ENCODE measurements around the gene GYS2.
"Not testable (repeated sequence)": the region's sequence is repeated elsewhere in the genome, so short reads cannot be mapped to it uniquely, and the experiment has no call there.

The GYS2 gene

DNA sequence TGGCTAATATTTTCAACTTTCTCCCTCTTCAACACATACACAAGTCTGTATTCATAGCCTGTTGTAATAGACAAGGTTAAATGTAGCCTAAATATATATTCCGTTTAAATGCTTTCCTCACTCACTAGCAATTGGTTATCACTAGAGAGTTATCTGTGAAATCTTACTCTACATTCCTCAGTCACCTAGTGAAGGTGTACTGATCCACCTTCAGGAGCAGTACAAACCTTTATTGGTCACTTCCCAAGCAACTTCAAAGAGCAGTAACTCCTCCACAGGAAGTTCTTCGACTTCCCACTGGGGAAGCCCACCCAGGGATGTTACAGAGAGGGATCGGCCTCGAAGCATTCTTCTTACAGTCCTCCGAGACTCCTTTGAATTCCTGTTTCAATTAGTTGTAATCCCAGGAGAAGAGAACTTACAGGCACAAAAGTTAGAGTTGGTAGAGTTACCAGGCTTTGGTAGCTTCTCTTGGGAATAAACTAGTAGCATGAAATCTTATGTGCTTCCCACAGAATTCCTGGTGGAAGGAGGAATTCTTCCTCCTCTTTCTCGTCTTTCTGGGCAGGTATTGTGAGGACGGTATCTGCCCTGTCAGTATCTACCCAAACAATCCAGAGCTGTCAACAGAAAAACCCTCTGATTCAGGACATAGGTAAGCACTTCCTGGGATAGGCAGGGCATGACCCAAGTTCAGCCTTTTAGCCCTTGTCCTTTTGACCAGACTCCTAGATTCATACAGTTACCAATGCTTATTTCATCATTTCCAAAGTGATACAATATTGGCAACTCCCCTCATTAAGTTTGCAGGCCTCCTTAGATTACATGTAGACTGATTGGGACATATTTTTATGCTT is at the start of gene GYS2:
GYS2 (minus strand) TSS at position 603 of the 857 bp plus-strand sequence; CDS start at position 348, 255 bp downstream.
- DNase-seq = no peak

DNA sequence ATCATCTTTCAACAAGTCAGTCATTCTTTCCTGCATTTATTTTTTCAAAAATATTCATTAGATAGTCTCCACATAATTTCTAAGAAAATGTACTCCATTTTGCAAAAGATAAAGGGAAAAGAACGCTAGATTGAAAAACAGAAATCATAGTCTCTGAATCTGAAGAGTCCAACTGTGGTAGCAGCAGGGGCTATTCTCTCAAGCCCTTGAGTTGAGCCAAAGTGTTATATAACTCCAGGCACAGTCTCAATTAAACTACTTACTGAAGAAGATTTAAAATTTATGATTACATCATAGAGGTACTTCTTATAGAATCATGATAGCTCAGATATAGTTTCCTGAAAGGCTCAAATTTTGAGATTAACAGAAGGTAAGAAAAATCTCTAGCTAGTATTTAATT is 47.2 kb upstream of the GYS2 start:
- DNase-seq = no peak

DNA sequence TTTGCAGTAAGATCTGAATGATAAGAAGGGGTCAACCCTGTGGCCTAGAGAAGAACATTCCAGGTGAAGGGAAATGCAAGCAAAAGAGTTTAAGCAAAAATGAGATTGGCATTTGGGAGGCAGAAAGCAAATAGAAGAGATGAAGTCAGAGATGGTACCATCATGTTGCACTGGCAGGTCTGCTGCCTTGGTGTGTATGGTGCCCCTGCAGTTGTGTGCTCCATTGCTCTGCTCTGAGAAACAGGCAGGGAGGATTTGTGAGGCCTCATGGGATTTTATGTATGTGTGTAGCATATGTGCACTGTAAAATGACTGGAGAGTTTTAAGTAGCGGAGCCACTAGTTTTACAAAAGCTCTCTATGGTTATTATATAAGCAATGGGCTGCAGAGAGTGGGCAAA is 46.4 kb upstream of the GYS2 start:
- DNase-seq = no peak

DNA sequence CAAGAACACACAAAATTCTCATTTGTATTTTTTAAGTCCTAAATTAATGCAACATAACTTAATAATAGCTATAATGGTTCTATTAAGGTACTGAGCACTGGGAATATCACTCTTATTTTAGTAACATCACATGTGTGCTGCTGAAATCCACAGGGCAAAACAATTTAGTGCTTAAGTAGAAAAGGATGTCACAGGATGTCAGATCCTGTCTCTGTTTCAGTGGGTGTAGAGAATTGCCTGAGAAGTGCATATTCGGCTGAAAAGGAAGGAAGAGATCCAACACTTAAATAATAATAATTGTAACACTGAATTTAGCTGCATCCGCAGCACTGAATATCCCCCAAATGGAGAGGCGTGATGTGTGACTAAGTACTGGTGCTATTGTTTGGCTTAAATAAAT is 44.4 kb upstream of the GYS2 start:
- DNase-seq = no peak

DNA sequence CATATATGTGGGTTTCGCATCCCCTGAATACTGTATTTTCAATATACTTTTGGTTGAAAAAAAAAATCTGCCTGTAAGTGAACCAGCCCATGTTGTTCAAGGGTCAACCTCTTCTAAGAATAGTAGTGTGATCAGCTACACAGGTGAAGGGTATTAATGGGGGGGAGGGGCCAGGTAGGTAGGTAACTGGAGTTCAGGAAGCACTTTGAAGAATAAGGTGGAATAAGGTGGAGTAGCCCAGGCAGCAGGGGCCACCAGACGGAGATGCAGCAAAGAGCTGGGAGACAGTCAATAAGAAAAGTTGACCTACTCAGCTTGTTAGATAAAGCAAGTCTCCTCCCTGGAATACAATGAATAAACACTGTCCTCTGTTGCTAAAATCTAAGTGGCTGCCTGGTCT is 43.7 kb upstream of the GYS2 start:
- no peak for DNase-seq

DNA sequence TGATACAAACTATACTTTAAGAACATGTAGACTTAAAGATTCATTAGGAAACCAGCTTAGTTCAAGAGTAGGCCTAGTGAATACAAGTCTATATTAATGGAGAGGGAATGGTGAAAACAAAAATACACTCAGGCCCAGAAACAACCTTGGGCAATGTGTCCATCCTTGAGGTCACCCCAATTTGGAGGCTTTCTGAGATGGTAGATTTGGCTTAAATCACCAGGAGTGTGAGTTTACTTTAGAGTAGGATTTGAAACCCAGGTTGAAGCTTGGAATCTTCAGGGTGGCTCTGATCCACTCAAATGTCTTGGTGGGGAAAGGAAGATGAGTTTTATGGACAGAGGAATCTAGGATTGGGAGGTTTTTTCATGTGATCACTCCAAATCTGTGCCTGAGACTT is 42.5 kb upstream of the GYS2 start:
- no peak for DNase-seq

DNA sequence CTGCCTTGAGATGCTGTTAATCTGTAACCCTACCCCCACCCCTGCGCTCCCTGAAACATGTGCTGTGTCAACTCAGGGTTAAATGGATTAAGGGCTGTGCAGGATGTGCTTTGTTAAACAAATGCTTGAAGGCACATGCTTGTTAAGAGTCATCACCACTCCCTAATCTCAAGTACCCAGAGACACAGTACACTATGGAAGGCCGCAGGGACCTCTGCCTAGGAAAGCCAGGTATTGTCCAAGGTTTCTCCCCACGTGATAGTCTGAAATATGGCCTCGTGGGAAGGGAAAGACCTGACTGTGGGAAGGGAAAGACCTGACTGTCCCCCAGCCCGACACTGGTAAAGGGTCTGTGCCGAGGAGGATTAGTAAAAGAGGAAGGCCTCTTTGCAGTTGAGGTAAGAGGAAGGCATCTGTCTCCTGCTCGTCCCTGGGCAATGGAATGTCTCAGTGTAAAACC is 40.4 kb upstream of the GYS2 start:
- DNase-seq = not testable (repeated sequence)

DNA sequence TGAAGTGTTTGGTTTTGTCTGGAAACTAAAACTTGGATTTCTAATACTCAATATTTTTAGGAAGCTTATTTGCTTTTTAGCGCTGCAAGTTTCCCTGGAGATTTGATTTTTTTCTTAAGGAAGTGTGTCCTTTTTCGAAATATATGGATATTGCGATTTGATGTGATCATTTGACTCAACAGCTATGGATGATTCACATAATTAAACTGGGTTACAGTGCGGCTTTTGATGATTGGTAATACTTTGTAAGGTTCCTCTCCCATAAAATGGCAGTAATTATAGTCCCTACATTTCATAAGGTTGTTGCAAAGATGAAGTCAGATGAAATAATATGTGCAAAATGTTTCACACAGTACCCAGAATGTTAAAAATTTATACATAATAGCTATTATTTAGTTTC is 39.9 kb upstream of the GYS2 start:
- peak; percentile 50 for DNase-seq

DNA sequence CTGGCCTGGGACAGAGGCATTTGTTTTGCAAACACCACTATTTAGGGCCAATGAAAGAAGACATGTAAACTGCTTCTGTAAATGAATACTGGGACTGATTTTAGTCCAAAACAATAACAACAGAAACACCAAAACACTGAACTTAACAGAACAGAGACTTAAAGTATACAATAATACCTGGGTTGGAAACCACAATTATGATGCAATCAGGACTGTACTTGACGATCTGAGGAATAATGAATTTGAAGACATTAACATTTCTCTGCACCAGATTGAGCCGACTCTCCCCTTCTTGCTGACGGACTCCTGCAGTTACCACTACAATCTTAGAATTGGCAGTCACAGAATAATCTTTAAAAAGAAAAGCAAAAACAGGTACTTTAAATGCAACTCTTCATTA is 39.1 kb upstream of the GYS2 start:
- no peak for DNase-seq

DNA sequence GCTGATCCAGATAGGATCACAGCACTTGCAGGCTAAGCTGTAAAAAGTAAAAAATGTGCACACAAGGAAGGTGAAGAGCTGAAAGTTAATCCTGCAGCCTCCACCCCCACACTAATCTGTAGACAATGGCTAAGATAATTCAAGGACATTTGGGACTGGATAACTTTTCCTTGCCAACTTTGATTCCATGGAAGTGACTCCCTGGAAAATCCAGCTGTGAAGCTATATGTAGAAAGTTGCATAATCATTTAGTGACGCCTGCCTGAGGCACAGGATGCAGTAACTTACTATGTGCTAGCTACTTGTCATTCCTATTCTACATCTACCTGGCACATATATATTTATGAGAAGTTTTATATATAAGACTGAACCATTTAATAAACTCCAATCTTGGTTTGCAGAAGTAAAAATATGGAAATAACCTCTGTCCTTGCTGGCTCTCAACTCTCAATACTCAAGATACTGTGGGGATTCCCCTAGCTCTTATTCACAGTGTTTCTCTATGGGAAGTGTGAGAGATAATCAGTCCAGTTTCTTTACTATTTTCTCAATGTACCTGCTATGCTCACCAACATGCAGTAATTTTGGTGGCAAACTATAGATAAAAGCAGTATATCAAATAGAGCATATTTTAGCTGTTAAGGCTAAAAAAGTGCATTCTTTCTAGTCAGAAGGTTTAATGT is 38.2 kb upstream of the GYS2 start:
- DNase-seq = peak; percentile 19

DNA sequence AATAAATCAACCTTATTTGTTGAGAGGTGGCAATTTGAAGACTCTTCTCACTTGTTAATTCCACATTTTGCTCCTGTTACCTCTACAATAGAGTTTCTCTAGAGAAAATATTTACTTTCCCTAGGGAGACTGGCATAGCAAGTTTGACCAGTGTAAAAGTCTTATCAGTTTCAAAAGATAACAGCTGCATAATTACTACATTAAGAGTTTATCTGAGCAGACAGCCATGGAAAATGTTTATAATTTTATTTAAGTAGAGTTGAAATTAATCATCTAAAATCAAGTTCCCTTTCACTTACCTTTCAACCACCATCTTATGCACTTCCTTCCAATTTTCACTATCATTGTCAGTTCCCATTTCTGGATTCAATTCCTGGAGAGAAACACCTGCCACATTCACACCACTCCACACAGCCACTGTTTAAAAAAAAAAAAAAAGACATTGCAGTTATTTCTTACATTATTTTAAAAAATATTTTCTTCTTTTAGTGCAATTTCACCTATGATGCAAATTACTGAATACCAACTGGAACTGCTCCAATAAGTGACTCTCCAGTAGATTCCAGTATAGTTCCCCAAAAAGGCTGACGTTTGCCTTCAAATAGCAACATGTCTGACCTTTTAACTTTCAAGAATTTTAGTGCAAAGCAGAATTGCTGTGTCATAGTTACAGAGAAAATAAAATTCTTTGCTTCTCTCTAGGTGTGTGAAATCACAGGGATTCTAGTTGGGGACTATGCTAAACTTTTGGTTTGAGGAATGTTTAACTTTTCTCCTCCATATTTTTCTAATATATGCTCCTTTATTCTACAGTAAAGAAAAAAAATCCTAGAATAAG is 33.6 kb upstream of the GYS2 start:
- no peak for DNase-seq

DNA sequence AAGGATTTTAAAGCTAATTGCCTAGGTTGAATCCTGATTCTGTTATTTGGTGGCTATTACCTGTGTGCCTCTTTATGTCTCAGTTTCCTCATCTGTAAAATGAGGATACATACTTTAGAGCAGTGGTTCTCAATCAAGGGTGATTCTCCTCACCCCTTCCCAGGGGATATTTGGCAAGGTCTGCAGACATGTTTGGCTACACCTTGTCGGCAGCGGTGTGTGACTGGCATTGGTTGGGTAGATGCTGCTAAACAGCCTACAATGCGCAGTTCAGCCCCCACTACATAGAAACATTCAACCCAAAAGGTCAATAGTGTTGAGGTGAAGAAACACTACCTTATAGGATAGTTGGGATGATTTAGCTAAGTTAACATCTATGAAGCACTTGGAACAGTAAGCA is 29.6 kb upstream of the GYS2 start:
- DNase-seq = no peak

DNA sequence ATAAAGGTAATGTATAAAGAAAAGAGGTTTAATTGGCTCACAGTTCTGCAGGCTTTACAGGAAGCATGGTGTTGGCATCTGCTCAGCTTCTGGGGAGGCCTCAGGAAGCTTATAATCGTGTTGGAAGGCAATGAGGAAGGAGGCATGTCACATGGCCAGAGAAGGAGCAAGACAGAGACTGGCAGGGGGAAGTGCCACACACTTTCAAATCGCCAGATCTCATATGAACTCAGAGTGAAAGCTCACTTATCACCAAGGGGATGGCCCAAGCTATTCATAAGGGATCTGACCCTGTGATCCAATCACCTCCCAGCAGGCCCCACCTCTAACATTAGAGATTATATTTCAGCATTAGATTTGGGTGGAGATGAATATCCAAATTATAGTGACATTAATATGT is 26.7 kb upstream of the GYS2 start:
- DNase-seq = no peak

DNA sequence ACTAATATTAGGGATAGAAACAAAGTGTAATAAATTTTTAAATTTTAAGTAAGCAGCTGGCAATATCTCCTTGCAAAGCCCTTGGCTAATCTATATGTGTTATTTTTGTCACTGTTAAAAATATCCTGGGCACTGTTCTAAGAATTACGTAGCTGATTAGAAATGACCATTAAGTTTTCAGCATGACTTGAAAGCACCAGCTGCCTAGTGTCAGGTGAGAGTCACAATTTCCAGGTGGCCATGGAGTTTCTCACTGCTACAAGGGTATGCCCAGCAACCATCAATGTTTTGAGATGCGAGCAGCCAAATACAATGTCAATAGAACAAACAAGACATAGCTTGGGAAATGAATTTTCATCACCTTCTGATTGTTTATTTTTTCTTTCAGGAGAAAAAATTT is 23.3 kb upstream of the GYS2 start:
- no peak for DNase-seq

DNA sequence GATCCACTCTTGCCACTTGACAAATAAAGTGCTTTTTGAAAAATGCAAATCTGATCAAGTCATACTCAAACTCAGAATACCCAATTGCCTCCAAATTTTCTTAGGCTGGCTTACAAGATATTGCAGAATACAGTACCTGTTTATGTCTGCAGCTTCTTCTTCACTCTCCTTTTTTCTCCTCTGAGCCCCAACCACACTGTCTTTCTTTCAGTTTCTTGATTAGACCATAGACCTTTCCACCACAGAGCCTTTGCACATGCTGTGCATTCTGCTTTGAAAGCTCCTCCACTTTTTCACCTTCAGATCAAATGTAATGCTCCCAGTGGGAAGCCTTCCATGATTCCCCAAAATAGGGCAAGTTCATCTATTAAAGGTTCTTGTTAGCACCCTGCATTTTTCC is 13.9 kb upstream of the GYS2 start:
- DNase-seq = no peak

DNA sequence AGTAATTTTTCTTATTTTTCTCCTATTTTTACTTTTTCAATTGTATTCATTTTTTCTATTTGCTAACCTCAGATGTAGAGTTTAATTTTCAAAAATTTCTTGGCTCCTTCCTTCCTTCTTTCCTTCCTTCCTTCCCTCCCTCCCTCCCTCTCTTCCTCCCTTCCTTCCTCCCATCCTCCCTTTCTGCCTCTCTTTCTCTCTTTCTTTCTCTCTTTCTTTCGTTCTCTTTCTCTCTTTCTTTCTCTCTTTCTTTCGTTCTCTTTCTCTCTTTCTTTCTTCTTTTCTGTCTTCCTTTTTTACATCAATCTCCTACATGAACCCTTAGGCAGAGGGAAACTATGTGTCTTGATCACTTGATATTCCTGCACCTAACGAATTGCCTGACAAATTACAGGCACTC is 12.4 kb upstream of the GYS2 start:
- DNase-seq = no peak

DNA sequence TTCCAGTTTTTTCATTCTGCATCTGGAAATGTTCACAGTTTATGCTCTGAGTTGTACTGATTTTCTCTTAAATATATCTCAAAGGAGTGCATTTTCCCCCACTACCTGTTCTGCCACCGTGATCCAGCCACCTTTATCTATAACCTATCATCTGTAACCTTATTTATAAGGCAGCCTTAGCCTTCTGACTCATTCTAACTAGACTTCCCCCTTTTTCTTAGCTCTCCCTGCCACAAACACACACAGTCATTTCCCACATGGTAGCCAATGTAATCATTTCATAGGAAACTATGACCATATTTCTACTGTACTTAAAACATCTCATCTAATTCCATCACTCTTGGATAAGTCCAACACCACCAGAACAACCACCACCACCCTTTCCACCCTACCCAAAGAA is 10.8 kb upstream of the GYS2 start:
- DNase-seq = peak; percentile 80

DNA sequence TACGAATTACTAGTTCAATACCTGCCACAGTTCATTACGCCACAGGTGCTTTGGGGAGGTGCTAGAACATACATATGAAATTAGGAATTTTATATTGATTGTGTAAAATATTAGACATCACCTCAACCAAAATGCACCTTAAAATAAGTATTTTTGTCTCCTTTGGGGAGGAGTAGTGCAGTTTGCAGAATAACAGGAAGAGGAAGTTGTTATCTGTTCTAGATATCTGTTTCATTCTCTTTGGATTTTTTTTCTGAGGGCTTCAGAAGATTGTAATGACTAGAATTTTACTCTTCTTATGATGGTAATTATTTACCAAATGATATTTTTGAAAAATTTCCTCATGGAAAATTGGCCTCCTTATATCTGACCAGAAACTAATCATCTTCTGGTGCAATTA is 9.9 kb upstream of the GYS2 start:
- peak; percentile 43 for DNase-seq

DNA sequence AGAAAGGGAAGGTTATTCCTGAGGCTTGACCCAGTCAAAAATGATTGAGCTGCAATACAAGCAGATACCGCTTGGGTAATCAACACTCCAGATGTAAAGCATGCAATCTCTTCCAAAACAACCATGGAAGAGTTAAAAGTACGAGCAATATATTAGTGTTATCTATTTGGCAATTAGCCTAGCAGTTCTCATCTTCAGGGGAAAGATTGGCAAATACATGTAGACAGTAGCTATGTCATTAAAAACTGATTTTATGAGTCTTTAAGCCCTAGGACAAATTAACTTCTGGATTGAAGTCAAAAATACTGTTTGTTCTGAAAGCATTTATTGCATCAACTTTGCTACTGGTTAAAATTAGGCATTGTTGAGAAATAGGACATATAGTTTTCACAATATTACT is 9.3 kb upstream of the GYS2 start:
- DNase-seq = peak; percentile 44

DNA sequence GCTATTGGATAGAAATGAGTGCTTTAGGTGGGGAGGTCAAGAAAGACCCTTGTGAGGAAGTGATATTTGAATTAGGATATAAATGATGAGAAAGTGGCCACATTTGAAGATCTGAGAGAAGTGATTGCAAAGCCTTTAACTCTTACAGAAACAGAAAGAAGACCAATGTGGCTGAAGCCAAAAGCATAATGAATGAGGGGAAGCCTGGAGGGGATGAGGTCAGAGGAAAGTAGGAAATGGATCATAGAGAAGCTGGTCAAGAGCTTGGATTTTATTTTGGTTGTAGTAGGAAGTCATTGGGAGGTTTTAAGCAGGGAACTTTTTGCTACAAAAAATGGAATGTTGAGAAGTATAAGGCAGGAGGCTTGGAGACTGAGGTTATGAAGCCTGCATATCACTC is 3.5 kb upstream of the GYS2 start:
- DNase-seq = peak; percentile 56

DNA sequence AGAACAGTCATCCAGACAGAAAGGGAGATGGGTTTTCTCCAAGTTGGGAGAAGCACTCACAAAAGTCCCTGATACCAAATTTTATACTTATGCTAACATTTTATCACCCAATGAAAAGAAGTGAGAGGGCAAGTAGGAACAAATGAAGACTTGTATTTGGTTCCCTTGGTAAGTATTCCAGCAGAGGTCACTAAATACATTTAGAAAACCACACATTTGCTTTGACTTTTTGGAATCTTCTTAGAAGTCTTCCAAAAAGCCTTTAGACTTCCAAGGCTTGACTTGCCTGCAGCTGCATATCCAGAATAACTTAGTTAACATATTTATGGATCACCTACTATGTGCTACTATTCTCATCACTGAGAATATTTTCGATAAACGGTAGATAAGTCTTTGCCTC is 3.1 kb upstream of the GYS2 start:
- peak; percentile 30 for DNase-seq

DNA sequence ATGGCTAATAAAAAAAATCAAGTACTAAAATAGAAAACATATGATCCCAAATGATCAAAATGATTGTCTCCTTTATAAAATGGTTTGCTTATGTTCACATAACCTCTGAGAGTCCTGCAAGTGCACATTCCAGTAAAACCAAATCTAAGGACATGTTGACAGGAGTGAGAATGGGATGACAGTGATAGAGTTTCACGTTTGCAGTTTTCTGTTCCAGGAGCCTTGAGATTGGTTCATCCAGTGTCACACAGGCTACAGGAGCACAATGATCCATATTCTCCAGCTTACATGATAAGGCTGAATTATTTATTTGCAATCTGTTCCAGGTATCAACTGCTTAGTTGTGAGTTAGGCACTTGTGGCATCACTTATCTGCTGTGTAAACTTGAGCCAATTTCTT is 1.5 kb upstream of the GYS2 start:
- DNase-seq = no peak

DNA sequence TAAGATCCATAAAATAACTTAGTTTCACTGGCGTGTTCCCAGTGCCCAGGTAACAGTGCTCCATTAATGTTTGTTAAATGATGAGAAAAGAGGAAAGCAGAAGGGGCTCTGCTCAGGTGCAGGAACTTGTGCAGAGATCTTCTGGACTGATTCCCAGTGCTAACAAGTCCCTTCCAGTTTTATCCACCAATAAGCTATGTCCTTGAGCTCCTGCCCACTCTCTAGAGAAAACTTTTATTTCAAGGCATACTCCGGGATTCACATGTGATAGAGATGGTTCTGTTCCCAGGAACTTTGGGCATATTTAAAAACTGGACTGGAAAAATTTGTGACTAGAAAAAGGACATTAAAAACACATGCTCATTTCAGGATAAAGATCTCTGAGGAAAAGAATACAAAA is 1.9 kb downstream of the GYS2 start:
- no peak for DNase-seq

DNA sequence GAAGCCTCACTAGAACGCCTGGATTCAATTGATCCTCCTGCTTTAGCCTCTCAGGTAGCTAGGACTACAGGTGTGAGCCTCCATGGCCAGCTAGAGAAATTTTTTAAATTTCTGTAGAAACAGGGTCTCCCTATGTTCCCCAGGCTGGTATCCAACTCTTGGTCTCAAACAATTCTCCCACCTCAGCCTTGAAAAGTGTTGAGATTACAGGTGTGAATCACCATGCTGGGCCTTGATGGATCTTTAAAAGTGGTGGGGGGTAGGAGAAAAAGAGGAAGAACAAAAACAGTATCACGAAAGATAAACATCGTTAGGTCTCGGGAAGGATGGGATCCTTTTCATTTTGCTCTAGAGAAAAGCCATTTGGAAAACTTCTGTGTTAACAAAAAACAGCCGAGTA is 4.5 kb downstream of the GYS2 start:
- no peak for DNase-seq
